ENCODE results near the gene SGSM2.

Gene SGSM2

GRCh38 chr17:2361010-2361760, 23.9 kb downstream of the SGSM2 start:
- TF ChIP-seq TCF12 (IDR thresholded peaks at IDR 0.05; ENCODE audit: low read depth) (no peak), EGR1 (IDR thresholded peaks at IDR 0.05) (no peak), REST (IDR thresholded peaks at IDR 0.05; ENCODE audit: low read depth) (no peak), YY1 (IDR thresholded peaks at IDR 0.05; ENCODE audit: low read depth) (no peak), FOXM1 (IDR thresholded peaks at IDR 0.05; ENCODE audit: borderline replicate concordance, low read depth) (no peak), MAX (IDR thresholded peaks at IDR 0.05) (no peak), TAF1 (IDR thresholded peaks at IDR 0.05; ENCODE audit: low read depth) (no peak), CREB1 (IDR thresholded peaks at IDR 0.05; ENCODE audit: low read depth) (no peak), NFIC (IDR thresholded peaks at IDR 0.05) (no peak), CEBPB (IDR thresholded peaks at IDR 0.05) (no peak)

GRCh38 chr17:2362016-2362415, 24.7 kb downstream of the SGSM2 start:
- no peak for TF ChIP-seq TEAD4 (IDR thresholded peaks at IDR 0.05)
- TF ChIP-seq MAX (IDR thresholded peaks at IDR 0.05) = no peak
- no peak for TF ChIP-seq CREB1 (IDR thresholded peaks at IDR 0.05; ENCODE audit: low read depth)
- no peak for TF ChIP-seq USF1 (IDR thresholded peaks at IDR 0.05)
- no peak for TF ChIP-seq TAF1 (IDR thresholded peaks at IDR 0.05; ENCODE audit: low read depth)
- TF ChIP-seq TCF12 (IDR thresholded peaks at IDR 0.05; ENCODE audit: low read depth) = no peak
- TF ChIP-seq NFIC (IDR thresholded peaks at IDR 0.05) = no peak
- TF ChIP-seq FOXM1 (IDR thresholded peaks at IDR 0.05; ENCODE audit: borderline replicate concordance, low read depth) = no peak
- TF ChIP-seq EP300 (IDR thresholded peaks at IDR 0.05; ENCODE audit: borderline replicate concordance) = no peak
- no peak for TF ChIP-seq ZBTB7A (IDR thresholded peaks at IDR 0.05; ENCODE audit: low read depth)
- no peak for TF ChIP-seq CEBPB (IDR thresholded peaks at IDR 0.05)
- no peak for TF ChIP-seq EGR1 (IDR thresholded peaks at IDR 0.05)
- TF ChIP-seq RAD21 (IDR thresholded peaks at IDR 0.05; ENCODE audit: low read depth) = no peak
- TF ChIP-seq REST (IDR thresholded peaks at IDR 0.05; ENCODE audit: low read depth) = no peak
- TF ChIP-seq YY1 (IDR thresholded peaks at IDR 0.05; ENCODE audit: low read depth) = no peak

- TF ChIP-seq CEBPB (IDR thresholded peaks at IDR 0.05) (no peak), TEAD4 (IDR thresholded peaks at IDR 0.05) (no peak), EP300 (IDR thresholded peaks at IDR 0.05; ENCODE audit: borderline replicate concordance) (no peak), TCF12 (IDR thresholded peaks at IDR 0.05; ENCODE audit: low read depth) (no peak), FOXM1 (IDR thresholded peaks at IDR 0.05; ENCODE audit: borderline replicate concordance, low read depth) (no peak), RAD21 (IDR thresholded peaks at IDR 0.05; ENCODE audit: low read depth) (no peak), USF1 (IDR thresholded peaks at IDR 0.05) (no peak), YY1 (IDR thresholded peaks at IDR 0.05; ENCODE audit: low read depth) (no peak), EGR1 (IDR thresholded peaks at IDR 0.05) (no peak), MAX (IDR thresholded peaks at IDR 0.05) (no peak), TAF1 (IDR thresholded peaks at IDR 0.05; ENCODE audit: low read depth) (no peak), REST (IDR thresholded peaks at IDR 0.05; ENCODE audit: low read depth) (no peak), NFIC (IDR thresholded peaks at IDR 0.05) (no peak), ZBTB7A (IDR thresholded peaks at IDR 0.05; ENCODE audit: low read depth) (no peak), CREB1 (IDR thresholded peaks at IDR 0.05; ENCODE audit: low read depth) (no peak)
These were observed 25.1 kb downstream of the SGSM2 start for GRCh38 chr17:2362416-2362815.

- TF ChIP-seq RAD21 (IDR thresholded peaks at IDR 0.05; ENCODE audit: low read depth) (no peak), FOXM1 (IDR thresholded peaks at IDR 0.05; ENCODE audit: borderline replicate concordance, low read depth) (no peak), EP300 (IDR thresholded peaks at IDR 0.05; ENCODE audit: borderline replicate concordance) (no peak), CREB1 (IDR thresholded peaks at IDR 0.05; ENCODE audit: low read depth) (no peak), TCF12 (IDR thresholded peaks at IDR 0.05; ENCODE audit: low read depth) (no peak), CEBPB (IDR thresholded peaks at IDR 0.05) (no peak), TAF1 (IDR thresholded peaks at IDR 0.05; ENCODE audit: low read depth) (no peak), YY1 (IDR thresholded peaks at IDR 0.05; ENCODE audit: low read depth) (no peak), NFIC (IDR thresholded peaks at IDR 0.05) (no peak), MAX (IDR thresholded peaks at IDR 0.05) (no peak), USF1 (IDR thresholded peaks at IDR 0.05) (no peak), ZBTB7A (IDR thresholded peaks at IDR 0.05; ENCODE audit: low read depth) (no peak), EGR1 (IDR thresholded peaks at IDR 0.05) (no peak), TEAD4 (IDR thresholded peaks at IDR 0.05) (no peak), REST (IDR thresholded peaks at IDR 0.05; ENCODE audit: low read depth) (no peak)
These were observed 25.6 kb downstream of the SGSM2 start for GRCh38 chr17:2362881-2363280.

Measured in Ishikawa (cell line).